LHCN-M2 (cell line): ENCODE measurements around the gene ETV2. TPM values are rescaled to one million over a fixed set of nuclear protein-coding genes. Genes with fewer than 3 reads are reported as not detected.
A peak's percentile ranks its signal among the peaks of the same experiment; 100 is the strongest.
"Not testable (repeated sequence)": the region's sequence is repeated elsewhere in the genome, so short reads cannot be mapped to it uniquely, and the experiment has no call there.

Experiments used
- DNase-seq: peaks from one replicate; pipeline ENCODE4 v3.0.0-alpha.2; 2012; ENCODE audit warnings: low read depth
- total RNA-seq: library from RNA; depleted of rRNA; stranded (reverse); fragments of >200 nt; gene quantifications from 2 replicates; pipeline ENCODE4 v1.2.3, GENCODE V29; 2014

Gene ETV2
- total RNA-seq, 1 experiment from 2014 or later, result 0.46 TPM

DNA sequence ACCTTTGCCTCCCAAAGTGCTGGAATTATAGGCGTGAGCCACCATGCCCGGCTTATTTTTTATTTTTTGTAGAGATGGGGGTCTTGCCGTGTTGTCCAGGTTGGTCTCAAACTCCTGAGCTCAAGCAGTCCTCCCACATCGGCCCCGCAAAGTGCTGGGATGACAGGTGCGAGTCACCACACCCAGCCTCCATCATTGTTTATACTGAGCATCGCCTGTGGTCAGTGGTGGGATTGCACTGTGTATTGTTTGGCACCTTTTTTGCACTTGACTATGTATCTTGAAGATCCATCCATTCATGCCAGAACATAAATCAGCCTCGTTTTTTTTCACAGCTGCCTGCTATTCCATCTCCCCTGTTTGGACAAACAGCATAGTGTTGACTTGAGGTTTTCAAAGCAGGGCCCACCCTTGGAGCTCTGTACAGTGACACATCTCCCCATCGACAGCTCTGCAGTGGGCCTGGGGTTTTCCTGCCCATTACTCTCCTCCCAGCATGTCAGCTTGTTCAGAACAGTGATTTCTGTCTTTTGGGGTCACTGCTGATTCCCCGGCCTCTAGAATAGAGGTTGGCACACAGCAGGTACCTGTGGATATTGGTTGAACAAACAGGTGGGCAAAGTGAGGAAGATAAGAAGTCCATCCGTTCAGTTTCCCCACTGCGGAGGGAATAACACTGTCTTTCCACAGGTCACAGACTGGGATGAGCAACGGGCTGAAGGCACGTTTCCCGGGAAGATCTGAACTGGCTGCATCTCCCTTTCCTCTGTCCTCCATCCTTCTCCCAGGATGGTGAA, 16.6 kb downstream of the ETV2 start:
- DNase-seq, result peak; percentile 8

- no peak for DNase-seq
These were observed 20.4 kb downstream of the ETV2 start for GRCh38 chr19:35661995-35662340.

DNA sequence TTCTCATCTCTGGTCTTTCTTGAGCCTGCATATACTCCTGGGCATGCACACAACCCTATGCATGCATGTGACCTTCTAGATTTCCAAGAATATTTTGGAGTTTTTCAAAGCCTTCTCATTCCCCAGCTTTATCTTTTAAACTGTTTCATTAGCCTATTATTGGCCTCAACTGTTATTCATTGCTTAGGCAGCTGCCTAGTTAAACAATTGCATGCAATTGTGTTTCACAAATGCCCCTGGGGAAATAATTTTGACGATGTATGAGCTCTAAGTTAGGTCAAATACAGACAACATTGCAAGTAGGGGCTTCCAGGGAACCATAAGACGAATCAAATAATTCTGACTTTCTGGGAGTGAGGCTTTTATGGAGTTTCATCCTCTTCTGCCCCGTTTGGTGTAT, 22.4 kb downstream of the ETV2 start:
- DNase-seq, result no peak

DNA sequence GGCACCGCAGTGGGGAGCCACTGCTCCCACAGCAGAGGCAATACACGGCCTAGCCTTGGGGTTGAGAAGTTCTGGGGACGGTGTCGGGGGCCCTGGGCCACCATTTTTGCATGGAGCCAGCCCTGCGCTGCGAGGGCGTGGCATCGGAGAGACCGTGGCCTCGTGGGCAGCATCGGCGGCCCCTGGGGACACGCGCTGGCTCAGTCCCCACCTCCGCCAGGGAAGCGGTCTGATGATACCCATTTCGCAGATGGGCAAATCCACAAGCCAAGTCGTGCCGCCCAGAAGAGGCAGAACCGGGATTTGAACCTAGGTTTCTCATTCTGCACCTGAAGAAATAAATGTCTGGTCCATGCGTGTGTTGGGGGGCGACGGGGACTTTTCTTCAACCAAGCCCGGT, 23.6 kb downstream of the ETV2 start:
- no peak for DNase-seq

- DNase-seq, result no peak
These were observed 24.1 kb downstream of the ETV2 start for GRCh38 chr19:35665604-35666003.

GRCh38 chr19:35666251-35666913, 24.8 kb downstream of the ETV2 start, which contains the start of gene UPK1A:
Gene UPK1A (plus strand): TSS chr19:35666517. CDS start chr19:35666813, 296 bp downstream.
- no peak for DNase-seq

GRCh38 chr19:35669566-35669965, 28.0 kb downstream of the ETV2 start:
- no peak for DNase-seq

DNA sequence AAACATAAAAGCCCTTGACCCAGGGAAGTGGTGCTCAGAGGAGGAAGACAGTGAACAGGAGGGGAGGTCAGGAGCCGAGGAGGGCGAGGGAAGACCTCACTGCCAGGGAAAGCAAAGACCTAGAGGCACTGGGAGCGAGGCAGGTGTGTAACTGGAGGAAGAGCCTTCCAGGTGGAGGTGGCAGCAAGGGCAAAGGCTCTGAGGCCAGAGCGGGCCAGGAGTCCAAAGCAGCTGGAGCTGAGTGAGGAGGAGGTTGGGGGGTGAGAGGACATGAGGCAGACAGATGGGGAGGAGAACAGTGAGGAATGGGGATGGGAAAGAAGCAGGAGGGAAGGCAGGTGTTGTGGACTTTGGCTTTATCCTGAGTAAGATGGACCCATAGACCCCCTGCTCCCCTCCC, 28.4 kb downstream of the ETV2 start:
- no peak for DNase-seq

DNA sequence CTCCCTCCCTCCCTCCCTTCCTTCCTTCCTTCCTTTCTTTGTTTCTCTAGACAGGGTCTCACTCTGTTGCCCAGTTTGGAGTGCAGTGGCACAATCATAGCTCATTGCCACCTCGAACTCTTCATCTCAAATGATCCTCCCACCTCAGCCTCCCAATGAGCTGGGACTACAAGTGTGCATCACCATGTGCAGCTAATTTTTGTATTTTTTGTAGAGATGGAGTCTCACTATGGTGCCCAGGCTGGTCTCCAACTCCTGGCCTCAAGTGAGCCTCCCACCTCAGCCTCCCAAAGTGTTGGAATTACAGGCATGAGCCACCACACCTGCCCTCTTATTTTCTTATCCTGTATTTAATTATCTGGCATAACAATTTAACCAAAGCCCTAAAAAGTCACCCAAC, 29.1 kb downstream of the ETV2 start:
- no peak for DNase-seq

DNA sequence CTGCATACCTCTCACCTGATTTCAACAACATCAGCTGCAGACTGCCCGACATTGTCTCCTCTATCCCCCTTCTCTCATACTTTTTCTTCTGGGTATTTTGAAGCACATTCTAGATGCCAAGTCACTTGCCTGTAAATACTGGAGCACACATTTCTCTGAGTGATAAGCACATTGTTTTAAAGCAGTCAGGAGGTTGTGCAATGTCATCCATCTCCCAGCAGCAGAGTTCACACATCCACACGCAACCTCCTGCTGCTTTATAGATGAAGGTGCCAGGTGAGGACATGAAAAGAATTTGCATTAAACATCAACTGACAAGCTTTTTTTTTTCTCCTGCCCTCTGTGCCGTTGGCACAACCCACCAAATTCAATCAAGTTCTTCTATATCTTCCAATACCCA, 30.3 kb downstream of the ETV2 start:
- DNase-seq, result no peak

DNA sequence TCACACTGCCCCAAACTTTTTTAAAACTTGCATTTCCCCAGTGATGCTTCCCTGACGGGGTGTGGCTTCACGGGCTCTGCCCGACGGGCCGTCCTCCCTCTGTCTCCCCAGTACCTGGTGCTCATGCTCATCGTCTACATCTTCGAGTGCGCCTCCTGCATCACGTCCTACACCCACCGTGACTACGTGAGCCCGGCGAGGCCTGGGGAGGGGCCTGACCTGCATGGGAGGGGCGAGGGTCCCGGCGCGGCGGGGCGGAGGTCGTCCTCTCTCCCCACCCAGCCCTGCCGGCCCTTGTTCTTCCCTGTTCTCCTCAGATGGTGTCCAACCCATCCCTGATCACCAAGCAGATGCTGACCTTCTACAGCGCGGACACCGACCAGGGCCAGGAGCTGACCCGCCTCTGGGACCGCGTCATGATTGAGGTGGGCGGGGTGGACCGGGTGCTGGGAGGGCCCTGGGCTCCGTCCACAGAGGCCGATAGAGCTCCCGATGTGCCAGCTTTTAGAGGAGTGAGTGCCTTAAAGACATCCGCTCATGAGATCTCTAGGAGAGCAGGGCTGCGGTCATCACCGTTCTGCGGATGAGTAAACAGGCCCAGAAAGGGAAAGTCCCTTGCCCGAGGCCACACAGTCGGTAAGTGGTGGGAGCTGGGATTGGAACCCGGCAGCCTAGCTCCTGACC, 31.7 kb downstream of the ETV2 start:
- peak; percentile 46 for DNase-seq

DNA sequence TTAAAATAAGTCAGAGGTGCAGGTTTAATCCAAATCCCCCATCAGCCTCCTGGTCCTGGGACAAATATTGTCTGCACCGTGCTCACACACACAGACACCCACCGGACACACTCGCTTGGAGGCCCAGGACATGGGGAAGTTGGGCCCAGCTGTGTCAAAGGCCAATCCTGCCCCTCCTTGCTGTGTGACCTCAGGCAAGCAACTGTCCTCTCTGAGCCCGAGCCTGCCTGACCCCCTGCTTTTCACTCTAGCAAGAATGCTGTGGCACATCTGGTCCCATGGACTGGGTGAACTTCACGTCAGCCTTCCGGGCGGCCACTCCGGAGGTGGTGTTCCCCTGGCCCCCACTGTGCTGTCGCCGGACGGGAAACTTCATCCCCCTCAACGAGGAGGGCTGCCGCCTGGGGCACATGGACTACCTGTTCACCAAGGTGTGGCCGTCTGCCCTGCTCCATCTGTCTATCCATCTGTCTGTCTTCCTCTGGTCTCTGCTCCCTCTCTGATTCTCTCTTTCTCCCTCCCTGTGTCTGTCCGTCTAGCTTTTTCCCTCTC, 34.1 kb downstream of the ETV2 start:
- no peak for DNase-seq

GRCh38 chr19:35689836-35690235, 48.3 kb downstream of the ETV2 start:
- DNase-seq, result no peak

GRCh38 chr19:35691106-35691505, 49.6 kb downstream of the ETV2 start:
- DNase-seq, result not testable (repeated sequence)

- no peak for DNase-seq
These were observed 50.5 kb downstream of the ETV2 start for GRCh38 chr19:35692010-35692409.

DNA sequence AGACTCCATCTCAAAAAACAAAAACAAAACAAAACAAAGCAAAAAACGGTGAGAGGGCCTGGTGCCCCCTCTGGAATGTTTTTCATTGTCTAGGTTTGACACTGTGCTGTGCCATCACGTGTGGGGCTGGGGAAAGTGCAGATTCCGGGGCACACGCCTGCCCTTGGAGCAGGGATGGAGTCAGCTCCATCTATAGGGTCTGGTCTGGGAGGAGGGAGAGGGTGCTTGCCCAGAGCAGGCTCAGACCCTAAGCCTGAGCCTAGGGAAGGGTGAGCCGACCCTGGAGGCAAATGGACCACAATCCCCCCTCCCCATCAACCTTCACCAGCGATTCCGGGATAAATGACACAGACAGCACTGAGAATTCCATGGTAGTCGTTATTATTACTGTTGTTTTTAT, 51.9 kb downstream of the ETV2 start:
- no peak for DNase-seq

DNA sequence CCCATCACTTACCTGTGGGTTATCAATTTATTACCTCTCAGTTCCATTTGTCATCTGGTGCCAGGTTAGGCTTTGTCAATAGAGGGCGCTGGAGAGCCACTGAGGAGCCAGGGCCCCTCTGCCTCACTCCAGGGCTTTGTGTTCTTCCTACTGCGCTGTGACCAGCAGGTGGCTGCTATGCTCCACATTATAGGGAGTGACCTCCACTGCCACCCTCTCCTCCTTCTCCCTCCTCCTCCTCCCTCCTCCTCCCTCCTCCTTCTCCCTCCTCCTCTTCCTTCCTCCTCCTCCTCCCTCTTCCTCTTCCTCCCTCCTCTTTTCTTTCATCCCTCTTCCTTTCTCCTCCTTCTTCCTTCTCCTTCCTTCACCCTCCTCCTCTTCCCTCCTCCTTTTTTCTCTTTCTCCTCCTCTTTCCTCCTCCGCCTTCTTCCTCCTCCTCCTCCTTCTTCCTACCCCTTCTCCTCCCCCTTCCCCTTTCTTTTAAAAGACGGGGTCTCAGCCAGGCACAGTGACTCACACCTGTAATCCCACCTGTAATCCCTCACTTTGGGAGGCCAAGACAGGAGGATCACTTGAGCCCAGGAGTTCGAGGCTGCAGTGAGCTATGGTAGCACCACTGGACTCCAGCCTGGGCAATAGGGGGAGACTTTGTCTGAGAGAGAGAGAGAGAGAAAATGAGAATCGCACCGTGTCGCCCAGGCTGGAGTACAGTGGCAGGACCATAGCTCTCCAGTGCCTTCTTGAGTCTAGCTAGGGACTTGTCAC, 52.5 kb downstream of the ETV2 start:
- peak; percentile 83 for DNase-seq
